SK-N-SH treated with all-trans-retinoic acid at 6 μM for 48 hours (cell line): ENCODE data around the gene GATA5.

Source experiments
- CSRNP3 ChIP-seq: fragments of 250-450 bp; sonication (Bioruptor Pico); IDR thresholded peaks from 2 replicates; pipeline ENCODE4 v1.5.1; 2021; ENCODE audit warnings: mild to moderate bottlenecking, moderate library complexity
- GLIS3 ChIP-seq: fragments of 250-450 bp; sonication (Bioruptor Pico); IDR thresholded peaks from 2 replicates; pipeline ENCODE4 v1.5.0; 2020; ENCODE audit warnings: mild to moderate bottlenecking, moderate library complexity
- ISL1 ChIP-seq: fragments of 250-450 bp; sonication (Bioruptor Pico); IDR thresholded peaks from 2 replicates; pipeline ENCODE4 v2.1.2; 2022; ENCODE audit warnings: mild to moderate bottlenecking, moderate library complexity
- PPARA ChIP-seq: fragments of 250-450 bp; sonication (Bioruptor Pico); IDR thresholded peaks from 2 replicates; pipeline ENCODE4 v1.5.0; 2020; ENCODE audit warnings: mild to moderate bottlenecking, borderline replicate concordance
- TOX ChIP-seq: fragments of 250-450 bp; sonication (Bioruptor Pico); IDR thresholded peaks from 2 replicates; pipeline ENCODE4 v1.8.0; 2021; ENCODE audit warnings: mild to moderate bottlenecking, moderate library complexity, borderline replicate concordance
- ZC3H10 ChIP-seq: fragments of 250-450 bp; sonication (Bioruptor Pico); IDR thresholded peaks from 2 replicates; pipeline ENCODE4 v1.5.1; 2021; ENCODE audit warnings: mild to moderate bottlenecking, moderate library complexity
- ZFP3 ChIP-seq: fragments of 250-450 bp; sonication (Bioruptor Pico); IDR thresholded peaks from 2 replicates; pipeline ENCODE4 v1.5.0; 2020; ENCODE audit warnings: mild to moderate bottlenecking, moderate library complexity
- ZNF565 ChIP-seq: fragments of 450-650 bp; formaldehyde crosslinking; conservative IDR thresholded peaks from 2 replicates; pipeline ENCODE4 v1.5.0; 2020; ENCODE audit warnings: low read depth, mild to moderate bottlenecking, moderate library complexity
- TF ChIP-seq, protein P1 (sequence below): fragments of 250-450 bp; sonication (Bioruptor Pico); IDR thresholded peaks from 2 replicates; pipeline ENCODE4 v1.5.1; 2020; ENCODE audit warnings: low read depth, mild to moderate bottlenecking, moderate library complexity
- TF ChIP-seq, protein P2 (sequence below): fragments of 250-450 bp; sonication (Bioruptor Pico); IDR thresholded peaks from 2 replicates; pipeline ENCODE4 v1.8.0; 2020; ENCODE audit warnings: mild to moderate bottlenecking, moderate library complexity, borderline replicate concordance

GRCh38 chr20:62446888-62447869 lies 28.6 kb downstream of the GATA5 start:
- TF ChIP-seq ZNF565 (CRISPR knock-in tag) = no peak
- no peak for TF ChIP-seq TOX (CRISPR knock-in tag)
- TF ChIP-seq GLIS3 (CRISPR knock-in tag) = no peak
- TF ChIP-seq, protein P1, sequence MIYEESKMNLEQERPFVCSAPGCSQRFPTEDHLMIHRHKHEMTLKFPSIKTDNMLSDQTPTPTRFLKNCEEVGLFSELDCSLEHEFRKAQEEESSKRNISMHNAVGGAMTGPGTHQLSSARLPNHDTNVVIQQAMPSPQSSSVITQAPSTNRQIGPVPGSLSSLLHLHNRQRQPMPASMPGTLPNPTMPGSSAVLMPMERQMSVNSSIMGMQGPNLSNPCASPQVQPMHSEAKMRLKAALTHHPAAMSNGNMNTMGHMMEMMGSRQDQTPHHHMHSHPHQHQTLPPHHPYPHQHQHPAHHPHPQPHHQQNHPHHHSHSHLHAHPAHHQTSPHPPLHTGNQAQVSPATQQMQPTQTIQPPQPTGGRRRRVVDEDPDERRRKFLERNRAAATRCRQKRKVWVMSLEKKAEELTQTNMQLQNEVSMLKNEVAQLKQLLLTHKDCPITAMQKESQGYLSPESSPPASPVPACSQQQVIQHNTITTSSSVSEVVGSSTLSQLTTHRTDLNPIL (CRISPR knock-in tag) = no peak
- TF ChIP-seq, protein P2, sequence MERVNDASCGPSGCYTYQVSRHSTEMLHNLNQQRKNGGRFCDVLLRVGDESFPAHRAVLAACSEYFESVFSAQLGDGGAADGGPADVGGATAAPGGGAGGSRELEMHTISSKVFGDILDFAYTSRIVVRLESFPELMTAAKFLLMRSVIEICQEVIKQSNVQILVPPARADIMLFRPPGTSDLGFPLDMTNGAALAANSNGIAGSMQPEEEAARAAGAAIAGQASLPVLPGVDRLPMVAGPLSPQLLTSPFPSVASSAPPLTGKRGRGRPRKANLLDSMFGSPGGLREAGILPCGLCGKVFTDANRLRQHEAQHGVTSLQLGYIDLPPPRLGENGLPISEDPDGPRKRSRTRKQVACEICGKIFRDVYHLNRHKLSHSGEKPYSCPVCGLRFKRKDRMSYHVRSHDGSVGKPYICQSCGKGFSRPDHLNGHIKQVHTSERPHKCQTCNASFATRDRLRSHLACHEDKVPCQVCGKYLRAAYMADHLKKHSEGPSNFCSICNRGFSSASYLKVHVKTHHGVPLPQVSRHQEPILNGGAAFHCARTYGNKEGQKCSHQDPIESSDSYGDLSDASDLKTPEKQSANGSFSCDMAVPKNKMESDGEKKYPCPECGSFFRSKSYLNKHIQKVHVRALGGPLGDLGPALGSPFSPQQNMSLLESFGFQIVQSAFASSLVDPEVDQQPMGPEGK (CRISPR knock-in tag) = no peak
- TF ChIP-seq CSRNP3 (CRISPR knock-in tag) = no peak
- no peak for TF ChIP-seq ZC3H10 (CRISPR knock-in tag)
- TF ChIP-seq ZFP3 = no peak
- no peak for TF ChIP-seq PPARA (CRISPR knock-in tag)
- no peak for TF ChIP-seq ISL1 (CRISPR knock-in tag)
